ENCODE results near the gene TTYH1.

Gene TTYH1

GRCh38 chr19:54448040-54448773 is 32.9 kb downstream of the TTYH1 start:
- DNase-seq (ENCODE audit: low read depth): no peak
- TF ChIP-seq CTCF (IDR thresholded peaks at IDR 0.05; ENCODE audit: low read depth, low read length, missing control alignments): no peak
- H3K4me3 ChIP-seq (ENCODE audit: low read depth, low read length): peak overlapping the region; percentile 91

- no peak for TF ChIP-seq CTCF (IDR thresholded peaks at IDR 0.05; ENCODE audit: low read depth, low read length, missing control alignments)
- DNase-seq (ENCODE audit: low read depth): peak; percentile 96
- peak within 1 kb of the TSS; percentile 91 for H3K4me3 ChIP-seq (ENCODE audit: low read depth, low read length)
These were observed 33.8 kb downstream of the TTYH1 start, which contains the start of gene LENG8 for GRCh38 chr19:54448774-54449700. Gene LENG8, plus strand, starts transcription at chr19:54449199. Its CDS starts 2,146 bp downstream, at chr19:54451345.

- no peak for DNase-seq (ENCODE audit: low read depth)
- H3K4me3 ChIP-seq (ENCODE audit: low read depth, low read length): peak overlapping the region; percentile 91
These were observed 34.4 kb downstream of the TTYH1 start for GRCh38 chr19:54449701-54450069.

GRCh38 chr19:54451331-54451871 is 36.1 kb downstream of the TTYH1 start:
- no peak for DNase-seq (ENCODE audit: low read depth)
- no peak for TF ChIP-seq CTCF (IDR thresholded peaks at IDR 0.05; ENCODE audit: low read depth, low read length, missing control alignments)
- no peak overlapping the region for H3K4me3 ChIP-seq (ENCODE audit: low read depth, low read length)

More at GRCh38 chr19:54449701-54450069, 34.4 kb downstream of the TTYH1 start:
- TF ChIP-seq CTCF (IDR thresholded peaks at IDR 0.05; ENCODE audit: low read depth, low read length, missing control alignments): no peak

GRCh38 chr19:54451997-54452396 is 36.7 kb downstream of the TTYH1 start:
- DNase-seq (ENCODE audit: low read depth): no peak
- no peak for TF ChIP-seq CTCF (IDR thresholded peaks at IDR 0.05; ENCODE audit: low read depth, low read length, missing control alignments)
- no peak overlapping the region for H3K4me3 ChIP-seq (ENCODE audit: low read depth, low read length)

- no peak overlapping the region for H3K4me3 ChIP-seq (ENCODE audit: low read depth, low read length)
- no peak for TF ChIP-seq CTCF (IDR thresholded peaks at IDR 0.05; ENCODE audit: low read depth, low read length, missing control alignments)
- DNase-seq (ENCODE audit: low read depth): no peak
These were observed 37.4 kb downstream of the TTYH1 start for GRCh38 chr19:54452626-54453025.

Measured in GM12864 (cell line).